Stimulated activated CD4-positive, alpha-beta T cell treated with anti-CD3 and anti-CD28 coated beads, TNF-alpha, amount 100 ng/mL, for 1 hour (primary cell): Measurements from ENCODE around the gene AADAC.
"Not testable (repeated sequence)": the region's sequence is repeated elsewhere in the genome, so short reads cannot be mapped to it uniquely, and the experiment has no call there.

Experiments
- DNase-seq, 3 donors: peaks; one replicate each; pipeline ENCODE4 v3.0.0-alpha.2; 2020; ENCODE audit warnings: low read depth in 3 of 3, low spot score in 1 of 3

The AADAC gene

GRCh38 chr3:151796105-151796680 is 17.7 kb upstream of the AADAC start:
- no peak for DNase-seq

GRCh38 chr3:151798466-151798865 is 15.4 kb upstream of the AADAC start:
- DNase-seq, result no peak

GRCh38 chr3:151800431-151800830 is 13.5 kb upstream of the AADAC start:
- DNase-seq, result no peak

- DNase-seq, result no peak
Observed at GRCh38 chr3:151804267-151804666, 9.6 kb upstream of the AADAC start.

GRCh38 chr3:151806838-151807237 is 7.1 kb upstream of the AADAC start:
- DNase-seq, result no peak

- DNase-seq, result not testable (repeated sequence)
Observed at GRCh38 chr3:151808926-151809325, 5.0 kb upstream of the AADAC start.

GRCh38 chr3:151811474-151811873 is 2.4 kb upstream of the AADAC start:
- DNase-seq, result no peak

GRCh38 chr3:151814588-151814987 is 672 bp downstream of the AADAC start:
- DNase-seq, result no peak

- no peak for DNase-seq
Observed at GRCh38 chr3:151816091-151816604, 2.2 kb downstream of the AADAC start.

GRCh38 chr3:151817473-151817872 is 3.6 kb downstream of the AADAC start:
- no peak for DNase-seq

GRCh38 chr3:151818361-151818760 is 4.4 kb downstream of the AADAC start:
- DNase-seq, result no peak

- no peak for DNase-seq
Observed at GRCh38 chr3:151819910-151820309, 6.0 kb downstream of the AADAC start.

- no peak for DNase-seq
Observed at GRCh38 chr3:151827816-151828215, 13.9 kb downstream of the AADAC start.

- no peak for DNase-seq
Observed at GRCh38 chr3:151835751-151836525, 22.0 kb downstream of the AADAC start.

- no peak for DNase-seq
Observed at GRCh38 chr3:151837057-151837456, 23.1 kb downstream of the AADAC start.

- DNase-seq, result no peak
Observed at GRCh38 chr3:151838574-151839312, 24.8 kb downstream of the AADAC start.

GRCh38 chr3:151839313-151839631 is 25.4 kb downstream of the AADAC start:
- DNase-seq, result no peak

- no peak for DNase-seq
Observed at GRCh38 chr3:151841801-151842200, 27.9 kb downstream of the AADAC start.

- no peak for DNase-seq
Observed at GRCh38 chr3:151843275-151843674, 29.4 kb downstream of the AADAC start.

- no peak for DNase-seq
Observed at GRCh38 chr3:151845306-151845905, 31.5 kb downstream of the AADAC start.

GRCh38 chr3:151850065-151850464 is 36.1 kb downstream of the AADAC start:
- DNase-seq, result not testable (repeated sequence)
